HEK293T (cell line): Measurements from ENCODE around the gene GFPT2.

ENCODE experiments used
- ARNT ChIP-seq: fragments of 450-650 bp; IDR thresholded peaks from 2 replicates; pipeline ENCODE4 v1.6.1; 2017; ENCODE audit warnings: mild to moderate bottlenecking
- BHLHE40 ChIP-seq: fragments of 450-650 bp; IDR thresholded peaks from 2 replicates; pipeline ENCODE4 v1.6.1; 2016; ENCODE audit warnings: mild to moderate bottlenecking, moderate library complexity, borderline replicate concordance
- FOXA1 ChIP-seq: fragments of 450-650 bp; IDR thresholded peaks from 2 replicates; pipeline ENCODE4 v1.6.1; 2016; ENCODE audit warnings: mild to moderate bottlenecking
- FOXK2 ChIP-seq: fragments of 450-650 bp; IDR thresholded peaks from 2 replicates; pipeline ENCODE4 v1.6.1; 2016; ENCODE audit warnings: mild to moderate bottlenecking
- FOXM1 ChIP-seq: fragments of 450-650 bp; IDR thresholded peaks from 2 replicates; pipeline ENCODE4 v1.6.1; 2017; ENCODE audit warnings: mild to moderate bottlenecking, borderline replicate concordance
- L3MBTL2 ChIP-seq: fragments of 450-650 bp; conservative IDR thresholded peaks from 2 replicates; pipeline ENCODE4 v1.6.1; 2016; ENCODE audit warnings: mild to moderate bottlenecking
- NFRKB ChIP-seq: fragments of 450-650 bp; IDR thresholded peaks from 2 replicates; pipeline ENCODE4 v1.6.1; 2016; ENCODE audit warnings: mild to moderate bottlenecking, moderate library complexity
- SP1 ChIP-seq: fragments of 450-650 bp; IDR thresholded peaks from 2 replicates; pipeline ENCODE4 v1.6.1; 2017
- SUZ12 ChIP-seq: fragments of 450-650 bp; IDR thresholded peaks from 2 replicates; pipeline ENCODE4 v1.6.1; 2016; ENCODE audit warnings: mild to moderate bottlenecking
- TARDBP ChIP-seq: fragments of 450-650 bp; IDR thresholded peaks from 2 replicates; pipeline ENCODE4 v1.6.1; 2016
- ZNF384 ChIP-seq: fragments of 450-650 bp; IDR thresholded peaks from 2 replicates; pipeline ENCODE4 v1.6.1; 2016
- TF ChIP-seq, protein P1 (sequence below): fragments of 450-650 bp; IDR thresholded peaks from 2 replicates; pipeline ENCODE4 v1.6.1; 2016

DNA sequence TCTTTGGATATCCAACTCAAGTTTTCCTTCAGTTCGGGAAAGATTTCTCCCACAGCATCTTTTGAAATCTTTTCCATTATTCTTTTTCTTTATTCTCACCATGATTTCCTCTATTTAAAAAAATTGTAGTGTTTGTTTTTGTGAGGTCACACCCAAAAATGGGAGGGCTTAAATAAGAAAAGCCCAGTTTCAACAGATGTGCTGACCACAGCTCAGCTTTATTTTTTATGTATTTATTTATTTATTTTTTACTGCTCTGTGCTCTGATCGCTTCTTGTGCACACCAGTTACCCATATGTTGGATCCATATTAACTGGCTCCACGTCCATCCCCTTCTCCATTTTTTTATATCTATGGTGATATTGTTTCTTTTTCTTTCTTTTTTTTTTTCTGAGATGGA, 20.3 kb downstream of the GFPT2 start:
- no peak for TF ChIP-seq ARNT
- TF ChIP-seq SP1: no peak
- TF ChIP-seq TARDBP: no peak
- TF ChIP-seq FOXA1: no peak
- no peak for TF ChIP-seq FOXK2
- no peak for TF ChIP-seq BHLHE40
- no peak for TF ChIP-seq NFRKB
- no peak for TF ChIP-seq FOXM1
- TF ChIP-seq L3MBTL2: no peak
- no peak for TF ChIP-seq SUZ12
- no peak for TF ChIP-seq ZNF384
- TF ChIP-seq, protein P1, sequence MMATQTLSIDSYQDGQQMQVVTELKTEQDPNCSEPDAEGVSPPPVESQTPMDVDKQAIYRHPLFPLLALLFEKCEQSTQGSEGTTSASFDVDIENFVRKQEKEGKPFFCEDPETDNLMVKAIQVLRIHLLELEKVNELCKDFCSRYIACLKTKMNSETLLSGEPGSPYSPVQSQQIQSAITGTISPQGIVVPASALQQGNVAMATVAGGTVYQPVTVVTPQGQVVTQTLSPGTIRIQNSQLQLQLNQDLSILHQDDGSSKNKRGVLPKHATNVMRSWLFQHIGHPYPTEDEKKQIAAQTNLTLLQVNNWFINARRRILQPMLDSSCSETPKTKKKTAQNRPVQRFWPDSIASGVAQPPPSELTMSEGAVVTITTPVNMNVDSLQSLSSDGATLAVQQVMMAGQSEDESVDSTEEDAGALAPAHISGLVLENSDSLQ: no peak
